ENCODE measurements around the gene GTF3C1. TPM values are rescaled to one million over a fixed set of nuclear protein-coding genes. Genes with fewer than 3 reads are reported as not detected.

Gene GTF3C1
- total RNA-seq, 4 donors from 2014 or later = 118 to 257 (median 156) TPM

GRCh38 chr16:27453494-27453825, 96.3 kb downstream of the GTF3C1 start:
- 87 to 92% methylated on average over 3 of the region's 3 CpGs for WGBS, 2 donors
- H3K4me3 ChIP-seq (ENCODE audit: low read depth, poor library complexity, severe bottlenecking) = no peak overlapping the region
- no peak for TF ChIP-seq POLR2A (IDR thresholded peaks at IDR 0.05)
- no peak for TF ChIP-seq CTCF (IDR thresholded peaks at IDR 0.05)
- no peak for DNase-seq (ENCODE audit: low spot score in 2 of 2)
- intact Hi-C loops (cut with DNase I; ENCODE audit: low total_unique reads) = loop anchor here (10.0 kb wide), 1 partner anchor 299 kb away; no protein-coding TSS in a partner anchor

GRCh38 chr16:27452569-27453493, 96.9 kb downstream of the GTF3C1 start:
- TF ChIP-seq POLR2A (IDR thresholded peaks at IDR 0.05) = no peak
- no peak for TF ChIP-seq CTCF (IDR thresholded peaks at IDR 0.05)
- 70 to 72% methylated on average over 16 of the region's 16 CpGs for WGBS, 2 donors
- no peak overlapping the region for H3K4me3 ChIP-seq (ENCODE audit: low read depth, poor library complexity, severe bottlenecking)
- no peak for DNase-seq (ENCODE audit: low spot score in 2 of 2)
- intact Hi-C loops (cut with DNase I; ENCODE audit: low total_unique reads) = loop anchor here (10.0 kb wide), 1 partner anchor 298 kb away; no protein-coding TSS in a partner anchor

- intact Hi-C loops (cut with DNase I; ENCODE audit: low total_unique reads) = loop anchor here (10.0 kb wide), 1 partner anchor 295 kb away; no protein-coding TSS in a partner anchor
- TF ChIP-seq POLR2A (IDR thresholded peaks at IDR 0.05) (no peak), CTCF (IDR thresholded peaks at IDR 0.05) (no peak)
- 18 to 19% methylated on average over 5 of the region's 5 CpGs for WGBS, 2 donors
- DNase-seq (ENCODE audit: low spot score in 2 of 2) = no peak
- no peak overlapping the region for H3K4me3 ChIP-seq (ENCODE audit: low read depth, poor library complexity, severe bottlenecking)
These were observed 99.5 kb downstream of the GTF3C1 start for GRCh38 chr16:27450196-27450549.

- WGBS, 2 donors = 24 to 25% methylated on average over 31 of the region's 31 CpGs
- TF ChIP-seq POLR2A (IDR thresholded peaks at IDR 0.05) (no peak), CTCF (IDR thresholded peaks at IDR 0.05) (peak in 1 of 3 donors; percentile 43)
- intact Hi-C loops (cut with DNase I; ENCODE audit: low total_unique reads) = loop anchor here (10.0 kb wide), 1 partner anchor 295 kb away; no protein-coding TSS in a partner anchor
- DNase-seq (ENCODE audit: low spot score in 2 of 2) = no peak
- H3K4me3 ChIP-seq (ENCODE audit: low read depth, poor library complexity, severe bottlenecking) = no peak overlapping the region
These were observed 100.1 kb downstream of the GTF3C1 start for GRCh38 chr16:27449434-27450195.

- intact Hi-C loops (cut with DNase I; ENCODE audit: low total_unique reads) = no loop called here
- 52 to 80% methylated on average over 8 to 16 of the region's 19 CpGs for WGBS, 2 donors
- no peak overlapping the region for H3K4me3 ChIP-seq (ENCODE audit: low read depth, poor library complexity, severe bottlenecking)
- no peak for DNase-seq (ENCODE audit: low spot score in 2 of 2)
- no peak for TF ChIP-seq CTCF (IDR thresholded peaks at IDR 0.05)
- no peak for TF ChIP-seq POLR2A (IDR thresholded peaks at IDR 0.05)
These were observed 100.9 kb downstream of the GTF3C1 start for GRCh38 chr16:27448532-27449433.
